GM23248 (cell line): ENCODE results near the gene CADPS2. TPM values are rescaled to one million over a fixed set of nuclear protein-coding genes. Genes with fewer than 3 reads are reported as not detected.

Experiments used
- DNase-seq: peaks from one replicate; pipeline ENCODE4 v3.0.0-alpha.2; 2015
- H2AFZ ChIP-seq: fragments of 200-600 bp; sonication (generic); 2 replicates; pipeline ENCODE4 v1.6.1; 2016; ENCODE audit warnings: antibody characterized with exemption
- H3F3A ChIP-seq: fragments of 200-600 bp; sonication (generic); 2 replicates; pipeline ENCODE4 v1.6.1; 2016; ENCODE audit warnings: mild to moderate bottlenecking, antibody characterized with exemption, mixed run types; ENCODE audit not compliant: insufficient read depth
- H3K27ac ChIP-seq: fragments of 200-600 bp; sonication (generic); 2 replicates; pipeline ENCODE4 v1.5.1; 2016; ENCODE audit warnings: mild to moderate bottlenecking
- H3K27me3 ChIP-seq: fragments of 200-600 bp; sonication (generic); replicated peaks from 2 replicates; pipeline ENCODE4 v1.6.1; 2016; ENCODE audit warnings: mild to moderate bottlenecking; ENCODE audit not compliant: insufficient read depth
- H3K36me3 ChIP-seq: fragments of 200-600 bp; sonication (generic); 2 replicates; pipeline ENCODE4 v1.6.1; 2016; ENCODE audit warnings: low read depth, mild to moderate bottlenecking
- H3K4me1 ChIP-seq: fragments of 200-600 bp; sonication (generic); 2 replicates; pipeline ENCODE4 v1.6.1; 2016; ENCODE audit warnings: mild to moderate bottlenecking; ENCODE audit not compliant: insufficient read depth
- H3K4me2 ChIP-seq: fragments of 200-600 bp; sonication (generic); one replicate; pipeline ENCODE4 v1.6.1; 2016; ENCODE audit warnings: mild to moderate bottlenecking; ENCODE audit not compliant: unreplicated experiment
- H3K4me3 ChIP-seq: fragments of 200-600 bp; sonication (generic); 2 replicates; pipeline ENCODE4 v1.5.1; 2016; ENCODE audit warnings: mild to moderate bottlenecking
- H3K79me2 ChIP-seq: fragments of 200-600 bp; sonication (generic); 2 replicates; pipeline ENCODE4 v1.6.1; 2016; ENCODE audit warnings: mild to moderate bottlenecking; ENCODE audit not compliant: insufficient read depth
- H3K9ac ChIP-seq: fragments of 200-600 bp; sonication (generic); 2 replicates; pipeline ENCODE4 v1.6.1; 2016; ENCODE audit warnings: mild to moderate bottlenecking
- H3K9me2 ChIP-seq: fragments of 200-600 bp; sonication (generic); 2 replicates; pipeline ENCODE4 v1.6.1; 2016; ENCODE audit warnings: mixed run types, mild to moderate bottlenecking, moderate library complexity; ENCODE audit not compliant: insufficient read depth
- H3K9me3 ChIP-seq: fragments of 200-600 bp; sonication (generic); one replicate; pipeline ENCODE4 v1.6.1; 2017; ENCODE audit warnings: low read depth
- H4K20me1 ChIP-seq: fragments of 200-600 bp; sonication (generic); 2 replicates; pipeline ENCODE4 v1.6.0; 2016; ENCODE audit not compliant: insufficient read depth
- EZH2 ChIP-seq: fragments of 200-600 bp; sonication (generic); IDR thresholded peaks from 2 replicates; pipeline ENCODE4 v1.6.1; 2018; ENCODE audit warnings: antibody characterized with exemption, mild to moderate bottlenecking; ENCODE audit not compliant: insufficient read depth, poor library complexity, severe bottlenecking
- EZH2phosphoT487 ChIP-seq: fragments of 200-600 bp; sonication (generic); IDR thresholded peaks from 2 replicates; pipeline ENCODE4 v1.6.1; 2018; ENCODE audit warnings: antibody characterized with exemption, moderate library complexity, mild to moderate bottlenecking, low read depth; ENCODE audit not compliant: insufficient read depth
- WGBS, 2 experiments: methylation state at CpG; one replicate each; pipeline ENCODE4 v1.1.6; 2015 to 2017; ENCODE audit warnings: low lambda C conversion rate in 2 of 2, low coverage in 1 of 2; ENCODE audit errors: missing lambda C conversion rate in 2 of 2; 5-methylcytosine and 5-hydroxymethylcytosine counted together
- in situ Hi-C: fragments of 300-500 bp; cut with MboI; formaldehyde crosslinking; loops from 2 replicates; pipeline ENCODE4 v1.15.0; 2020
- polyA plus RNA-seq: library from polyadenylated mRNA; unstranded; fragments of >200 nt; fragmentation: Nextera tagmentation; extraction: Ambion mirVana; gene quantifications from 2 replicates; pipeline ENCODE4 v1.2.1, GENCODE V29; 2016
- total RNA-seq: library from RNA; depleted of rRNA; stranded (reverse); fragments of >200 nt; shearing (Covaris generic); gene quantifications from 2 replicates; pipeline ENCODE4 v1.2.3, GENCODE V29; 2014

The CADPS2 gene
- total and polyA plus RNA-seq, 2 experiments from 2014 or later = 0.06 to 0.43 TPM

DNA sequence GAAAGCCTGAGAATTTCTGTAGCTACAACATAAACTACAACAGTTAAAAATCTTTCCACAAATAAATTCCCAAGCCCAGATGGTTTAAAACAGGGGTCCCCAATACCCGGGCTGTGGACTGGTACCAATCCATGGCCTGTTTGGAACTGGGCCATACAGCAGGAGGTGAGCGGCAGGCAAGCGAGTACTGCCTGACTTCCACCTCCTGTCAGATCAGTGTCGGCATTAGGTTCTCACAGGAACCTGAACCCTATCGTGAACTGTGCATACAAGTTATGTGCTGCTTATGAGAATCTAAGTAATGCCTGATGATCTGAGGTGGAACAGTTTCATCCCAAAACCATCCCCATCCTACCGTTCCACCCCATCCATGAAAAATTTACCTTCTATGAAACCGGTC lies 421.0 kb downstream of the CADPS2 start:
- in situ Hi-C loops = no loop called here
- no peak for DNase-seq
- H3K9me3 ChIP-seq = no peaks in the 10 kb centered on the region
- H3K79me2 ChIP-seq = no peaks in the 10 kb centered on the region
- no peak overlapping the region for H2AFZ ChIP-seq
- H3K4me1 ChIP-seq = no peaks in the 10 kb centered on the region
- H3K4me3 ChIP-seq = no peak overlapping the region
- WGBS, 2 experiments = 63 to 75% methylated on average over 7 of the region's 7 CpGs
- H3K9ac ChIP-seq = no peak overlapping the region
- no peaks in the 10 kb centered on the region for H4K20me1 ChIP-seq
- H3K9me2 ChIP-seq = no peaks in the 10 kb centered on the region
- TF ChIP-seq EZH2phosphoT487 (no peak), EZH2 (no peak)
- H3K27me3 ChIP-seq = no peaks in the 10 kb centered on the region
- no peaks in the 10 kb centered on the region for H3F3A ChIP-seq
- H3K27ac ChIP-seq = no peak overlapping the region
- H3K36me3 ChIP-seq = no peaks in the 10 kb centered on the region
- no peak overlapping the region for H3K4me2 ChIP-seq

DNA sequence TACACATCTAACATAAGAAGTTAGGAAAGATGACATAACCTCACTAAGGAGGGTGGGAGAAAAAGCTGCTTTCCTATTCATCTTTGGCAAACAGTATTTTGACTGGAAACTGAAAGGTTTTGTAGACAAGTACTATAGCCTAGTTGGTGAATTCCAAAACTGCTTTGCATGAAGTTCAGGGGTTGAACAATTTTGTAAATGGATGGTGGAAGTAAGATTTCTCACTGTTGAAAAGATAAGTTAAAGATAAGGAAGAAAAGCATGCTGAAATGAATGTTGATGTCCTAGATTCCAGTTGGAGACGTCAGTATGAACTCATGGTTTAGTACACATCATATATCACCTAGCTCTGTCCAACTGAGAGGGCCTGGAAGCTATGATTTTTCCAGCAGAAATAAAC lies 422.6 kb downstream of the CADPS2 start:
- H3K9me3 ChIP-seq = no peaks in the 10 kb centered on the region
- H3K36me3 ChIP-seq = no peaks in the 10 kb centered on the region
- no peak for DNase-seq
- no peak overlapping the region for H3K4me2 ChIP-seq
- H3K4me1 ChIP-seq = no peaks in the 10 kb centered on the region
- 44 to 58% methylated on average over 1 of the region's 1 CpG for WGBS, 2 experiments
- H3K27me3 ChIP-seq = no peaks in the 10 kb centered on the region
- no peak overlapping the region for H2AFZ ChIP-seq
- in situ Hi-C loops = no loop called here
- no peaks in the 10 kb centered on the region for H3F3A ChIP-seq
- TF ChIP-seq EZH2phosphoT487 = no peak
- TF ChIP-seq EZH2 = no peak
- H3K9ac ChIP-seq = no peak overlapping the region
- no peaks in the 10 kb centered on the region for H3K9me2 ChIP-seq
- no peak overlapping the region for H3K27ac ChIP-seq
- H3K4me3 ChIP-seq = no peak overlapping the region
- H3K79me2 ChIP-seq = no peaks in the 10 kb centered on the region
- no peaks in the 10 kb centered on the region for H4K20me1 ChIP-seq

DNA sequence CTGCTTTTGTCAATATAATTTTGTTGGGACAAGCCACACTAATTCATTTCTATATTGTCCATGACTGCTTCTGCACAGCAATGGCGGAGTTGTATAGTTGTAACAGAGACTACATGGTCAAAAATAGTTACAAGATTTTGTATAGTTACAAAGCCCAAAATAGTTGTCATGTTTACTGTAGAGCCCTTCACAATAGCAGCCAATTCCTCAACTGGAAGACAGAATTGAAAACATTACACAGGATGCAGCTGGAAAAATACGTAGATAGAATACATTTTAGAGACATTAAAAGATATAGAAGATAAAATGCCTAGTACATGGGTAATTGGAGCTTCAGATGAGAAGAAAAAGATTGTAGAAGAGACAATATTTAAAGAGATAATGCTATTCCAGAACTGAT lies 425.3 kb downstream of the CADPS2 start:
- Histone ChIP-seq H3F3A (no peaks in the 10 kb centered on the region), H3K4me3 (no peak overlapping the region), H3K27me3 (no peaks in the 10 kb centered on the region), H4K20me1 (no peaks in the 10 kb centered on the region), H2AFZ (no peak overlapping the region), H3K4me2 (no peak overlapping the region), H3K9me3 (no peaks in the 10 kb centered on the region), H3K79me2 (no peaks in the 10 kb centered on the region), H3K4me1 (no peaks in the 10 kb centered on the region), H3K36me3 (no peaks in the 10 kb centered on the region), H3K9ac (no peak overlapping the region), H3K27ac (no peak overlapping the region), H3K9me2 (no peaks in the 10 kb centered on the region)
- in situ Hi-C loops = no loop called here
- WGBS, 2 experiments = 45 to 50% methylated on average over 2 of the region's 2 CpGs
- TF ChIP-seq EZH2phosphoT487 (no peak), EZH2 (no peak)
- no peak for DNase-seq

DNA sequence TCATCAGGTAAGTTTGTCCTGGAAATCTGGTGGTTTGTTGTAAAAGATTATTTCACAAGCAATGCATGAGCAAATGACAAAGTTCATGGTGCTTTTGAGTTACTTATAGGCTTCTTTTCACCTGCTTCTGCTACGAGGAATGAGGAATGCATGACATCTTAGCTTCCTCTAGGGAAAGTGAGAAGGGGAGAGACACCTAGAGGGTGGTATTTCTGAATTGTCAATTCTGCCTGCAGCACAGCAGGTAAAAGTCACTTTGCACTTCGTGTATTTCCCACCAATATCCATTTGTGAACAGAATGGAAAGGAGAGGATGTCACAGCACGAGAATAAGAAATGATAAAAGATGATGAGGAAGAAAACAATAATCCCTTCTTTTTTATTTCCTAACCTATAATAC lies 428.3 kb downstream of the CADPS2 start:
- Histone ChIP-seq H3K9me2 (no peaks in the 10 kb centered on the region), H3F3A (no peaks in the 10 kb centered on the region), H3K9me3 (no peaks in the 10 kb centered on the region), H3K27me3 (no peaks in the 10 kb centered on the region), H3K36me3 (no peaks in the 10 kb centered on the region), H4K20me1 (no peaks in the 10 kb centered on the region), H3K4me1 (no peaks in the 10 kb centered on the region), H3K4me2 (no peak overlapping the region), H3K4me3 (no peak overlapping the region), H2AFZ (no peak overlapping the region), H3K79me2 (no peaks in the 10 kb centered on the region), H3K9ac (no peak overlapping the region), H3K27ac (no peak overlapping the region)
- no peak for TF ChIP-seq EZH2phosphoT487
- no peak for TF ChIP-seq EZH2
- 25 to 32% methylated on average over 3 of the region's 3 CpGs for WGBS, 2 experiments
- in situ Hi-C loops = no loop called here
- DNase-seq = no peak

DNA sequence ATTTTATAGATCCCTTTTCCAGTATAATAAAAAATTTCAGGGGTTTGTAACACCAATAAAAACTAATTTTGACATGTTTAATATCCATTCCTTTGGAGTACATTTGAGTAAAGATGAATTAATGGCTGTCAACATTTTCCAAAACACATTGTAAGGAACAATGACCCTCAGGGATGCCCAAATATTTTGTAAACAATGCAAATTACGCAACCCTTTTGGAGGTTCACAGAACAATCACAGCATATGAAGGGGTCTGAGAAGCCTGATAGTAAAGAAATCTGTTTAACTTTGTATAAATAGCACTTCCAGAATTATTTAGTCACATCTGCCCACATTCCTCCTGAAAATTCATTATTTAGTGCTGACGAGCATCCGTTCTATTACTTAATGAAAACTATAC lies 428.9 kb downstream of the CADPS2 start:
- no peaks in the 10 kb centered on the region for H3F3A ChIP-seq
- no peak overlapping the region for H3K4me3 ChIP-seq
- no peak overlapping the region for H3K27ac ChIP-seq
- no peaks in the 10 kb centered on the region for H3K9me2 ChIP-seq
- H3K4me2 ChIP-seq = no peak overlapping the region
- no peaks in the 10 kb centered on the region for H3K9me3 ChIP-seq
- WGBS, 2 experiments = 42 to 57% methylated on average over 3 of the region's 3 CpGs
- H3K79me2 ChIP-seq = no peaks in the 10 kb centered on the region
- no peaks in the 10 kb centered on the region for H3K36me3 ChIP-seq
- DNase-seq = no peak
- no peaks in the 10 kb centered on the region for H4K20me1 ChIP-seq
- H3K27me3 ChIP-seq = no peaks in the 10 kb centered on the region
- no peak overlapping the region for H3K9ac ChIP-seq
- no peak overlapping the region for H2AFZ ChIP-seq
- no peaks in the 10 kb centered on the region for H3K4me1 ChIP-seq
- in situ Hi-C loops = no loop called here
- TF ChIP-seq EZH2 (no peak), EZH2phosphoT487 (no peak)
